SW480 (cell line): ENCODE data around the gene TSPAN15.
"Not testable (repeated sequence)": the region's sequence is repeated elsewhere in the genome, so short reads cannot be mapped to it uniquely, and the experiment has no call there.

Experiments
- DNase-seq: peaks from one replicate; pipeline ENCODE4 v3.0.0-alpha.2; 2016; ENCODE audit warnings: low spot score

TSPAN15 gene

GRCh38 chr10:69488149-69488844 lies 37.0 kb downstream of the TSPAN15 start:
- DNase-seq = not testable (repeated sequence)

DNA sequence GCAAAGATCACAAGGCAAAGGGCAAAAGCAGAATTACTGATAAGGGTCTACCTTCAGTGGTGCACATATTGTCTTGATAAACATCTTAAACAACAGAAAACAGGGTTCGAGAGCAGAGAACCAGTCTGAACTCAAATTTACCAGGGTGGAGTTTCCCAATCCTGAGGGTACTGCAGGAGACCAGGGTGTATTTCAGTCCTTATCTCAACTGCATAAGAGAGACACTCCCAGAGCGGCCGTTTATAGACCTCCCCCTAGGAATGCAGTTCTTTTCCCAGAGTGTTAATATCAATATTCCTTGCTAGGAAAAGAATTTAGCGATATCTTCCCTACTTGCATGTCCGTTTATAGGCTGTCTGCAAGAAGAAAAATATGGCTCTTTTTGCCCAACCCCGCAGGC lies 37.6 kb downstream of the TSPAN15 start:
- not testable (repeated sequence) for DNase-seq

DNA sequence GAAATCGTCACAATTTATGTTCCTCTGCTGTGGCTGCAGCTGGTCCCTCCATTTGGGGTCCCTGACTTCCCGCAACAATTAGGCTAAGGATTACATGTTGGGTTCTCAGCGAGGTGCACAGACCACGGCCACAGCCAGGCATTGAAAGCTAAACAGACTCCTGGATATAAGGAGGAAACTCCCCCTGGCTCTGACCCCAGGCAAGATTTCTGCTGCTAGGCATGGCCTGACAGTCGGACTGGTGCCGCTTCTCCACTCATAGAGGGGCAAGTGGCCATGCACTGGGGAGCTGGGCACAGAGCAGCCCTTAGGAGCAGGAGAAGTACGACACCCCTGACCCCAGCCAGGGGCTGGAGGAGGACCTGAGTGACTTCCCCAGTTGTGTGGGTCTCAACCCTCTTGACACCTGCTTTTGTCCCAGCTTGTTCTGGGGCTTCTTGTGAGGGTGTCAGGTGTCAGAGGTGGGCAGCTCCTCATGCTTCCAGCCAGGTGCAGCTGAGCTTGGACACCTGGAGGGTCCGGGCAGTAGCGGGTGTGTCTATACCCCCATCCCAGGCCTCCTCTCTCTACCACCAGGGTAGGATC lies 38.3 kb downstream of the TSPAN15 start:
- DNase-seq = no peak

DNA sequence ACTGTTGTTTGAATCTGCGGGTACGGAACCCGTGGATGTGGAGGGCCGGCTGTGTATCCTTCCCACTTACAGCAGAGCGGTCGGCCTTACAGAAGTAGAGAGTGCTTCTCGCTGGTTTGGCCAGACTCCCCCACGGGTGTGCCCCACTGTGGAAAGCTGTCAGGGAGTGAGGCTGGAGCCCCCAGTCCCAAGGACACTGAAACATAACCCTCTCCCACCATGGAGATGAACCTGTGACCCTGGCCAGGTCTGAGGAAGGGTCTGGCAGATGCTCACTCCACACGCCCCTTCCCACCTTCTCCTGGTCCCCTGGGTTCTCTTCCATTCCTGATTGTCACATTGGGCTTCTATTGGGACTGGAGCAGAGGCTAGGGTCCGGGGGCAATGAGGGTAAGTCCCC lies 39.6 kb downstream of the TSPAN15 start:
- DNase-seq = no peak

DNA sequence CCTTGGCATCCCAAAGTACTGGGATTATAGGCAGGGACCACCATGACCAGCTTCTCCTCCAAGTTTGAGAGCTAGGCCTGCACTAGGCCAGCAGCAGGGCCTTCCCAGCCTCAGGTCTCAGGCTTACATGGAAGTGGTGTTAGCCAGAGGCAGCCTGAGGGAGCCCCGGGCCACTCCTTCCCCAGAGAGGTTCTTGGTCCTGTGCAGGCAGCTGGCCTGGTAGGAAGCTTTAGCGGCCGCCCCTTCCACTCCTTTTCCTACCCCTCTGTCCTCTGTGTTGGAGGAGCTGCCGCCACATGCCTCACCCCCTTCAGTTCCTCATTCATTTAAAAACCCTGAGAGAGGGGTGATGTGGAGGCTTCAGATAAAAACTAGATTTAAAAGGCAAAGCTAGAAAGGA lies 40.3 kb downstream of the TSPAN15 start:
- no peak for DNase-seq

GRCh38 chr10:69492091-69492745 lies 41.0 kb downstream of the TSPAN15 start:
- DNase-seq = no peak

DNA sequence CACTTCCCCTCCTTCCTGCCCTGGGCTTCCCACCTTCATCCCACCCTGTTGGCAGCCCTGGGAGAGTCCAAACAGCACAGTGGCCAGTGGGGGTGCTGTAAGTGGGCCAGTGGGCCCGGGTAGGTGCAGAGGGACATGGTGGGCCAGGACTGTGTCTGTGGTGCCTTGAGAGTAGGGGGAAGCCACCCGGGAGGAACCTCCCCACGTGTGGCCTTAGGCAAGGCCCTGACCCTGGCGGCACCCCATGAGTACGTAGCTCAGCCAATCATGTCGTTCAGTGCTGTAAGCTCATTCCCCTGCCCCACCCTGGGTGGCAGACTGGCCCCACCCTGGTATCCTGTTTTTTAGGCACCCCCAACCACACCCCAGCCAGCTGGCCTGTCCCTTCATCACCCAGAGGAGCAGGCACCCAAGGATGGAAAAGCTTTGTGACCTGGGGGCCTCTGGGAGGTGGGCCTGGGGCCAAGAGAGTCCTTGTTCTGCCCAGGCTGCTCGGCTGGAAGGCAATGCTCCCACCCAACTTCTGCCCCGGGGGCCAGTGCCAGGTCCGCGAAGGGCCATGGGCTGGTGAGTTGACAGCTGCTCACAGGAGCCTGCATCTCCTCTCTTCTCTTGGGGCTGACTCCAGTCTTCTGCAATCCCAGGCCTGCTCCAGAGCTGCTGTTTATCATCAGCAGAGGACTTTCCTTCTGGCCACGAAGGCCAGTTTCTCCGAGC lies 41.6 kb downstream of the TSPAN15 start:
- no peak for DNase-seq

- DNase-seq = no peak
Measured at GRCh38 chr10:69494626-69495558, 43.6 kb downstream of the TSPAN15 start.

GRCh38 chr10:69495666-69496065 lies 44.4 kb downstream of the TSPAN15 start:
- no peak for DNase-seq

DNA sequence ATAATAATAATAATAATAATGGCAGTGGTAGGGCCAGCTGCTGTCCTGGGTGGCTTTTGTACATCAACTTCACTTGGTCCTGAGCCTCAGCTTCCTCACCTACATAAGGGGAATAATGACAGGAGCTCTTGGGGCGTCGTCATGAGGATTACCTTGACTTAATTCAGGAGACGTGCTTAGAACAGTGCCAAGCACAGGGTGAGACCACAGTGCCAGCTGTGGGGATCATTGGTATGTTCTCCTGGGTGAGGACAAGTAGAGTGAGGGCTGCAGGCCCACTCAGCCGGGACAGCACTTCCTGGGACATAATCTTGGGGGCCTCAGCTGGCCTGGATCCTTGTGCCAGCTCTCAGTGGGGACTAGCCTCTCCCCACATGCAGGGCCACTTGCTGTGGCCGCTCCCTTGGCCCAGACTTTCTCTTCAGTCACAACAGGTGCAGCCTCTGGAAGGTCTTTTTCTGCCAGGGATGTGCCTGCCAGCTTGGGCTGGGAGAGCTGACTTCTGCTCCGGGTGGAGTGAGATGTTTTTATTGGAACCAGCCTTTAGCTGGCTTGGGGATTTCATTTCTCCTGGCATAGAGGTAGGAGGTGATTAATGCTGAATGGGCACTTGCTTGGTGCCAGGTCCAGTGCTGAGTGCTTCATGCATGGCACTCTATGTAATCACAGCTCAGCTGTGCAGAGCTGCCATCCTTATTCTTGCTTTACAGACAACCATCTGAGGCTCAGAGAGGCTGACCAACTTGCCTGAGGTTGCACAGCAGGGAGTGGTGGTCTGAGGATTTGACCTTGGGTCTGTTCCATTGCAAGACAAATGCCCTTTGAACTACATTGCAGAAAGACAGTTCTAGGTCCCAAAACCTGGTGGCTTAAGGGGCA lies 45.3 kb downstream of the TSPAN15 start:
- no peak for DNase-seq

DNA sequence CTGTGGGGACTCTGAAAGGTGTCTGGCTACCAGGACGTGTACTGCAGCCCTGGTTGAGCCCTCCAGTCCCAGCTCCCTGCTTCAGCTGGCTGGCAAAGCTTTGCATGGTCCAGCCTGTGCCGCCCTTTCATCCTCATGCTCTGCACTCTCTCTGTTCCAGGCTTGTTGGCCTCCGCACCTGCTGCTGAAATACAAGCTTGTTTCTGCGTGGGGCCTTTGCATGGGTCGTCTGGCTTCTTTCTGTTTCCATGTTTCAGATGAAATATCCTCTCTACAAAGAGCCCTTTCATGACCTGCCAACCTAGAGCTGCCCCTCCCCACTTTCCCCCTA lies 45.9 kb downstream of the TSPAN15 start:
- no peak for DNase-seq

- no peak for DNase-seq
Measured at GRCh38 chr10:69497611-69498390, 46.5 kb downstream of the TSPAN15 start.

DNA sequence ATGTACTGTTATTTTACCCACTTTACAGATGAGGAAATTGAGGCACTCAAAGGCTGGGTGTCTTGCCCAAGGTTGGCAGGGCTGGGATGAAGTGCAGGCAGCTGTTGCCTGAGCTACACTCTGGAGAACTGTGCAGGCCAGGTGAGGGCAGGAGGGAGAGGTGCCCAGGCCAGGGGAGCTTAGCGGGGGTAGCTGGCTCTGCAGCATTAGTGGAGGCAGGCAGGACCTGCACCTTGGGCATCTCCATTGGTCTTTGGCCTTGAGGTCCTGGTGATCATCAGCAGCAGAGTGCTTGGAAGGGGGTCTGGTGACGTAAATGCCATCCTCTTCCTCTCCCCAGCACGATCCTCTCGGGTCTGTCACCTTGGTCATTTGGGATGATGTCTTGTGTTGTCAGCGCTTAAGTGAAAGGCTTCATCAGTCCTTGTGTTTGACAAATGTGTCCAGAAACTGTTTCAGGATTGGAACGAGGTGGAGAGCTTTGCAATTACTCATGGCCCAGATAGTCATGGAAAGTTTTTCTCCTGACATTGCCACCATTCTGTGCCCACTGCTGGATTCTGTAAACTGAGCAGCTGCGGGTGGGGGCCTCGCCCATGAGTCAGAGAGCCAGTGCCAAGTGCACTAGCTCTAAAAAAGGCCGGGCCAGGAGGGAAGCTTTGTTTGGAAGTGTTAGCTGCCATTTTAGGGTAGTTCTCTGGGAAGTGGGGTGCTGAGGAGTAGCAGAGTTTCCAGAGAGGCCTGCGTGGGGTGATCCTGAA lies 47.6 kb downstream of the TSPAN15 start:
- DNase-seq = no peak

DNA sequence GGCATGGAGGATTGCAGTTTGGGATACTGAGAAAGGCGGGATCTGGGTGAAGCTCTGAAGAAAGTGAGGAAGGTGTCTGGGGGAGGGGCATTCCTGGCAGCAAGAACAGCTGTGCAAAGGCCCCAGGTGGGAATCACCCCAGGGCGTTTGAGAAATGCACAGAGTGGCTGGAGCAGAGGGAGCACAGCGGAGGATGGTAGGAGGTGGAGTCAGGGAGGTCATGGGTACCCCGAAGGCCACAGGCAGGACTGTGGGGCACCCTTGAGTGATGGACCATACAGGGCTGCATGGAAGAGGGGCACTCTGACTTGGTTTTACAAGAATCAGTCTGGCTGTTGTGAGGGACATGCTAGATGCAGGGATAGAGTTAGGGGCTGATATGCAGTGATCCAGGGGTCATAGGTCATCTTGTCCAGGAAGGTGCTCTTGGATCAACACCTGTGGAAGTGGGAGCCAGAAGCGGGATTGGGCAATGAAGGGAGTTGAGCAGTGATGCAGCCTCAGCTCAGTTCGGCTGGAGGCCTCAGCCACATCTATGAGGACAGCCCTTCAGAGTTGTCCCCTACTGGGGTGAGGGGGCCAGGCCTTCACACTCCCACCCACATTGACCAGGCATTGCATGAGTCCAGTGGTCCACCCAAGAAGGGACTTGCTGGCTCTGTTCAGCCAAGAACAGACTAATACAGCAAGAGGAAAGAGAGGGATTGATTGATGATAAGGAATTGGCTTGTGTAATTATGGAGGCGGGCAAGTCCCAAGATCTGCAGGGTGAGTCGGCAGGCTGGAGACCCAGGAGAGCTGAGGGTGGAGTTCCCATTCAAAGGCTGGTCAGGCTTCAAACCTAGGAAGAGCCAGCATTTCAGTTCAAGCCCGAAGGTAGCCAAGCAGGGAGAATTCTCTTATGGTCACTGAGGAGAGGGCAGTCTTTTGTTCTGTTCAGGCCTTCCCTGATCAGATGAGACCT lies 48.7 kb downstream of the TSPAN15 start:
- no peak for DNase-seq

- DNase-seq = no peak
Measured at GRCh38 chr10:69500864-69501468, 49.7 kb downstream of the TSPAN15 start.

GRCh38 chr10:69501657-69502056 lies 50.4 kb downstream of the TSPAN15 start:
- DNase-seq = no peak

GRCh38 chr10:69502589-69502988 lies 51.3 kb downstream of the TSPAN15 start:
- DNase-seq = no peak
